ENCODE data around the gene MPHOSPH9. TPM values are rescaled to one million over a fixed set of nuclear protein-coding genes. Genes with fewer than 3 reads are reported as not detected.

The MPHOSPH9 gene
- total RNA-seq, 2 experiments from 2014 or later = 129 to 186 TPM

- H3K36me3 Mint-ChIP-seq = peaks cover 2% of the 10 kb centered on the region
- CTCF ChIA-PET = interaction anchor here (0.9 kb wide), 1 partner anchor 26 kb away, joined by 3 read pairs; no protein-coding TSS in a partner anchor
- H3K9me3 Mint-ChIP-seq (ENCODE audit: low read depth) = no peaks in the 10 kb centered on the region
- H3K4me3 Mint-ChIP-seq = no peak overlapping the region
- ATAC-seq (no peak), DNase-seq (no peak)
- H3K27ac Mint-ChIP-seq = peak overlapping the region; percentile 93
- H3K27me3 Mint-ChIP-seq = no peaks in the 10 kb centered on the region
- peaks cover 30% of the 10 kb centered on the region for H3K4me1 Mint-ChIP-seq
Measured at GRCh38 chr12:123105211-123105826, 127.6 kb downstream of the MPHOSPH9 start.

- no peaks in the 10 kb centered on the region for H3K9me3 Mint-ChIP-seq (ENCODE audit: low read depth)
- H3K36me3 Mint-ChIP-seq = peaks cover 2% of the 10 kb centered on the region
- H3K27me3 Mint-ChIP-seq = no peaks in the 10 kb centered on the region
- H3K4me3 Mint-ChIP-seq = no peak overlapping the region
- no peak for DNase-seq
- ATAC-seq = no peak
- CTCF ChIA-PET = interaction anchor here (0.9 kb wide), 1 partner anchor 27 kb away, joined by 3 read pairs; no protein-coding TSS in a partner anchor
- no peak overlapping the region for H3K27ac Mint-ChIP-seq
- peaks cover 30% of the 10 kb centered on the region for H3K4me1 Mint-ChIP-seq
Measured at GRCh38 chr12:123104809-123105208, 128.1 kb downstream of the MPHOSPH9 start.

Other genes with a start within 250 kb of the MPHOSPH9 start
- gene PITPNM2, start 82.1 kb downstream of the MPHOSPH9 start, total RNA-seq = 10 to 100 TPM in 1 of 2 experiments, 1 to 10 TPM in 1; 8.6 to 11.6 TPM
- gene MTRFR, start 295 bp upstream of the MPHOSPH9 start, total RNA-seq = 10 to 100 TPM; 29.5 to 31.7 TPM
- gene CDK2AP1, start 38.7 kb upstream of the MPHOSPH9 start, total RNA-seq = 10 to 100 TPM; 30.5 to 48.5 TPM
- gene SBNO1, start 131.7 kb upstream of the MPHOSPH9 start, total RNA-seq = 10 to 100 TPM; 35.7 to 45.3 TPM
- 10 to 100 TPM; 76.3 to 79.3 TPM for gene KMT5A, start 151.0 kb upstream of the MPHOSPH9 start, total RNA-seq
- gene RILPL2, start 203.5 kb upstream of the MPHOSPH9 start, total RNA-seq = 10 to 100 TPM in 1 of 2 experiments, 1 to 10 TPM in 1; 6.3 to 11.3 TPM
- gene SNRNP35, start 225.0 kb upstream of the MPHOSPH9 start, total RNA-seq = 10 to 100 TPM; 31.0 to 32.1 TPM